Upper lobe of left lung (tissue), 4 donors: ENCODE measurements around the gene C1orf198.

Experiments
- CTCF ChIP-seq, 6 experiments: fragments of 450-650 bp in 4 of 6; fragments of 200-600 bp in 2 of 6; sonication (generic) in 2 of 6; IDR thresholded peaks; one replicate each; pipeline ENCODE4 v1.5.1; 2016 to 2019; ENCODE audit warnings: antibody characterized with exemption in 6 of 6
- EP300 ChIP-seq, 4 donors: sonication (generic); formaldehyde crosslinking; IDR thresholded peaks; one replicate each; pipeline ENCODE4 v1.5.1; 2017; ENCODE audit warnings: antibody characterized with exemption in 4 of 4, control low read depth in 2 of 4
- POLR2A ChIP-seq, 4 donors: fragments of 450-650 bp; IDR thresholded peaks; one replicate each; pipeline ENCODE4 v1.5.1; 2016 to 2017; ENCODE audit warnings: antibody characterized with exemption in 4 of 4, mild to moderate bottlenecking in 2 of 4
- POLR2AphosphoS5 ChIP-seq, 2 donors: sonication (generic); formaldehyde crosslinking; IDR thresholded peaks; one replicate each; pipeline ENCODE4 v1.5.1; 2017; ENCODE audit warnings: antibody characterized with exemption in 2 of 2

- TF ChIP-seq CTCF (IDR thresholded peaks at IDR 0.05) = no peak
- no peak for TF ChIP-seq POLR2AphosphoS5 (IDR thresholded peaks at IDR 0.05)
- no peak for TF ChIP-seq EP300 (IDR thresholded peaks at IDR 0.05)
- TF ChIP-seq POLR2A (IDR thresholded peaks at IDR 0.05) = no peak
These were observed 7.0 kb upstream of the C1orf198 start for GRCh38 chr1:230875370-230875769.
